ENCODE results near the gene SFXN1. TPM values are rescaled to one million over a fixed set of nuclear protein-coding genes. Genes with fewer than 3 reads are reported as not detected.

SFXN1 gene
- total RNA-seq, 2 experiments from 2014 or later = 133 to 138 TPM

- intact Hi-C loops (cut with DNase I, micrococcal nuclease) = no loop called here
- Histone ChIP-seq H3K27me3 (ENCODE audit: control insufficient read depth in 1 of 2, insufficient read depth in 2 of 2, low read length in 2 of 2) (no peaks in the 10 kb centered on the region), H3K36me3 (ENCODE audit: insufficient read depth, low read length) (no peaks in the 10 kb centered on the region), H3K27ac (ENCODE audit: low read depth in 1 of 2, low read length in 2 of 2) (no peak overlapping the region), H3K9me3 (ENCODE audit: control insufficient read depth in 1 of 2, insufficient read depth in 1 of 2, low read length in 2 of 2) (no peaks in the 10 kb centered on the region), H3K4me3 (ENCODE audit: low read length) (no peak overlapping the region), H3K4me1 (ENCODE audit: insufficient read depth, low read length) (no peaks in the 10 kb centered on the region)
- no peak for DNase-seq
- TF ChIP-seq CTCF (IDR thresholded peaks at IDR 0.05) = no peak
- peaks cover 7% of the 10 kb centered on the region for H3K4me1 Mint-ChIP-seq (ENCODE audit: low read depth)
- no peaks in the 10 kb centered on the region for H3K36me3 Mint-ChIP-seq (ENCODE audit: low read depth)
- ATAC-seq (ENCODE audit: poor library complexity) = no peak
- H3K27ac Mint-ChIP-seq = no peak overlapping the region
- POLR2A ChIA-PET = no interaction called here
- CTCF ChIA-PET = no interaction called here
- H3K4me3 Mint-ChIP-seq = no peak overlapping the region
- no peaks in the 10 kb centered on the region for H3K27me3 Mint-ChIP-seq
- H3K9me3 Mint-ChIP-seq = no peaks in the 10 kb centered on the region
Measured at GRCh38 chr5:175557778-175558177, 79.4 kb downstream of the SFXN1 start.

- ChIA-PET POLR2A (interaction anchor here (1.8 kb wide), 1 partner anchor 94 kb away, joined by 3 read pairs; no protein-coding TSS in a partner anchor), CTCF (no interaction called here)
- Mint-ChIP-seq H3K27me3 (peaks cover 4% of the 10 kb centered on the region), H3K36me3 (ENCODE audit: low read depth) (no peaks in the 10 kb centered on the region), H3K4me1 (ENCODE audit: low read depth) (peaks cover 7% of the 10 kb centered on the region), H3K9me3 (no peaks in the 10 kb centered on the region), H3K4me3 (no peak overlapping the region), H3K27ac (no peak overlapping the region)
- no peaks in the 10 kb centered on the region for H3K9me3 ChIP-seq (ENCODE audit: control insufficient read depth in 1 of 2, insufficient read depth in 1 of 2, low read length in 2 of 2)
- DNase-seq (no peak), ATAC-seq (ENCODE audit: poor library complexity) (no peak)
- no peak for TF ChIP-seq CTCF (IDR thresholded peaks at IDR 0.05)
- H3K27ac ChIP-seq (ENCODE audit: low read depth in 1 of 2, low read length in 2 of 2) = no peak overlapping the region
- intact Hi-C loops (cut with DNase I, micrococcal nuclease) = no loop called here
- H3K4me1 ChIP-seq (ENCODE audit: insufficient read depth, low read length) = no peaks in the 10 kb centered on the region
- no peaks in the 10 kb centered on the region for H3K27me3 ChIP-seq (ENCODE audit: control insufficient read depth in 1 of 2, insufficient read depth in 2 of 2, low read length in 2 of 2)
- H3K4me3 ChIP-seq (ENCODE audit: low read length) = no peak overlapping the region
- no peaks in the 10 kb centered on the region for H3K36me3 ChIP-seq (ENCODE audit: insufficient read depth, low read length)
Measured at GRCh38 chr5:175558801-175559480, 80.6 kb downstream of the SFXN1 start.

- Mint-ChIP-seq H3K4me3 (no peak overlapping the region), H3K4me1 (ENCODE audit: low read depth) (peaks cover 7% of the 10 kb centered on the region), H3K36me3 (ENCODE audit: low read depth) (no peaks in the 10 kb centered on the region), H3K27ac (no peak overlapping the region), H3K27me3 (peaks cover 4% of the 10 kb centered on the region), H3K9me3 (no peaks in the 10 kb centered on the region)
- intact Hi-C loops (cut with DNase I, micrococcal nuclease) = no loop called here
- Histone ChIP-seq H3K36me3 (ENCODE audit: insufficient read depth, low read length) (no peaks in the 10 kb centered on the region), H3K4me3 (ENCODE audit: low read length) (no peak overlapping the region), H3K27ac (ENCODE audit: low read depth in 1 of 2, low read length in 2 of 2) (no peak overlapping the region), H3K27me3 (ENCODE audit: control insufficient read depth in 1 of 2, insufficient read depth in 2 of 2, low read length in 2 of 2) (no peaks in the 10 kb centered on the region), H3K9me3 (ENCODE audit: control insufficient read depth in 1 of 2, insufficient read depth in 1 of 2, low read length in 2 of 2) (no peaks in the 10 kb centered on the region), H3K4me1 (ENCODE audit: insufficient read depth, low read length) (no peaks in the 10 kb centered on the region)
- POLR2A ChIA-PET = interaction anchor here (1.8 kb wide), 1 partner anchor 93 kb away, joined by 3 read pairs; no protein-coding TSS in a partner anchor
- DNase-seq (no peak), ATAC-seq (ENCODE audit: poor library complexity) (no peak)
- TF ChIP-seq CTCF (IDR thresholded peaks at IDR 0.05) = no peak
- CTCF ChIA-PET = no interaction called here
Measured at GRCh38 chr5:175560011-175560410, 81.7 kb downstream of the SFXN1 start.

Data from CD4-positive, alpha-beta T cell (primary cell).